Fibroblast of villous mesenchyme (primary cell): ENCODE results near the gene ZNF740. TPM values are rescaled to one million over a fixed set of nuclear protein-coding genes. Genes with fewer than 3 reads are reported as not detected.

Source experiments
- DNase-seq: peaks from one replicate; pipeline ENCODE4 v3.0.0-alpha.2; 2010; ENCODE audit warnings: low read depth
- H3K4me3 ChIP-seq: 2 replicates; pipeline ENCODE4 v1.5.1; 2011; ENCODE audit warnings: low read depth, mild to moderate bottlenecking, low read length
- total RNA-seq: library from RNA; depleted of rRNA; stranded (reverse); fragments of >200 nt; gene quantifications from 2 replicates; pipeline ENCODE4 v1.2.3, GENCODE V29; 2012
- TF ChIP-seq, protein P1 (sequence below): IDR thresholded peaks from 2 replicates; pipeline ENCODE4 v1.5.1; 2012; ENCODE audit warnings: low read depth, mild to moderate bottlenecking, low read length; ENCODE audit not compliant: insufficient read depth

ZNF740 gene
- total RNA-seq, 1 donor: 10.8 TPM

DNA sequence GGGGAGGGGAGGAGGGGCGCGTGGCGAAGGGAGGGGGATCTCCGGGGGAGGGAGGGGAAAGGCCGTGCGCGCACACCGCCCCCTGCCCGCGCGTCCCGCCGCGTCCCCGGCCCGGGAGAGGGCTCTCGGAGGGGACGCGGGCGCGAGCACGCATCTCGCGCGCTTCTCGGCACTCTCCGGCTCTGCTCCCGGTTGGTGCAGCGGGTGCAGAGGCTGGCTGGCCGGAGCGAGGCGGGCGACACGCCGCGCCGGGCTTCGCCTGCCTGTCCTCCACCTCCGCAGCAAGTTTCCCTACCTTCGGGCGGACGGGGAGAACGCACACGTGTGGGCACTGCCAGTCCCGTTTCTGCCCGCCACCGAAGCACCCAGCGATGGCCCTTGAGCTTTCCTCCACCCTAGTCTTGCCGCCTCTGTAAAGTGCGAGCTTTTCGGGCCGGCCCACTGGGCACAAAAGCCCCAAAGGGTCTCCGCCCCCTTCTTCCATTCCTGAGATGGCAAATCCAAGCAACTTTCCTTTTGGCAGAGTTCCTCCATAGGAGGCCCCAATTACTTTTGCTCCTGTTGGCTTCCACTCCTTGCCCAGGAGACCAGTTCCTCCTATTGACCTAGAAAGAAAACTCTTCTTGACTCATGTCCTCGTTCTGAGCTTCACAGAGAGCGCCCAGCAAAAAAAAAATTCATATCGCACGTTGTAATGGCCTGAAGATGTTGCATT is 566 bp downstream of the ZNF740 start:
- DNase-seq: peak; percentile 80
- peak overlapping the region; percentile 81 for H3K4me3 ChIP-seq
- TF ChIP-seq, protein P1, sequence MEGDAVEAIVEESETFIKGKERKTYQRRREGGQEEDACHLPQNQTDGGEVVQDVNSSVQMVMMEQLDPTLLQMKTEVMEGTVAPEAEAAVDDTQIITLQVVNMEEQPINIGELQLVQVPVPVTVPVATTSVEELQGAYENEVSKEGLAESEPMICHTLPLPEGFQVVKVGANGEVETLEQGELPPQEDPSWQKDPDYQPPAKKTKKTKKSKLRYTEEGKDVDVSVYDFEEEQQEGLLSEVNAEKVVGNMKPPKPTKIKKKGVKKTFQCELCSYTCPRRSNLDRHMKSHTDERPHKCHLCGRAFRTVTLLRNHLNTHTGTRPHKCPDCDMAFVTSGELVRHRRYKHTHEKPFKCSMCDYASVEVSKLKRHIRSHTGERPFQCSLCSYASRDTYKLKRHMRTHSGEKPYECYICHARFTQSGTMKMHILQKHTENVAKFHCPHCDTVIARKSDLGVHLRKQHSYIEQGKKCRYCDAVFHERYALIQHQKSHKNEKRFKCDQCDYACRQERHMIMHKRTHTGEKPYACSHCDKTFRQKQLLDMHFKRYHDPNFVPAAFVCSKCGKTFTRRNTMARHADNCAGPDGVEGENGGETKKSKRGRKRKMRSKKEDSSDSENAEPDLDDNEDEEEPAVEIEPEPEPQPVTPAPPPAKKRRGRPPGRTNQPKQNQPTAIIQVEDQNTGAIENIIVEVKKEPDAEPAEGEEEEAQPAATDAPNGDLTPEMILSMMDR: no peak

DNA sequence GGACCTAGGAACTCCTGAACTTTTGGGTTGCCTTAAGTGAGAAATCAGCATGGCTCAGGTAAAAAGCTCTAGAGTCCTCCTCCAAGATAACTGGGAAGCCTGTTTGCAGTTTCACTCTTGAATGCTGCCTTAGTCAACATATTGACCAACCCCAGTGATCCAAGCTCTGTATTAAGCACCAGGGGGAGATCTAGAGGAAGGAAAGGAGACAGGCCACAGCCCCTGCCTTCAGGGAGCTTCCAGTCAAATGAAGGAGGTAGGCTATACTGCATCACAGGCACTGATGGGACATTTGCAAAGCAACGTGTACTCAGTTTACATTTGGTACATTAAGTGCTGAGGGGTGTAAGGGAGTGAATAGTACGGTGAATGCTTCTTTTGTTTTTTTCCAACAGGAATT is 1.4 kb downstream of the ZNF740 start:
- peak overlapping the region; percentile 81 for H3K4me3 ChIP-seq
- DNase-seq: no peak
- TF ChIP-seq, protein P1: no peak

DNA sequence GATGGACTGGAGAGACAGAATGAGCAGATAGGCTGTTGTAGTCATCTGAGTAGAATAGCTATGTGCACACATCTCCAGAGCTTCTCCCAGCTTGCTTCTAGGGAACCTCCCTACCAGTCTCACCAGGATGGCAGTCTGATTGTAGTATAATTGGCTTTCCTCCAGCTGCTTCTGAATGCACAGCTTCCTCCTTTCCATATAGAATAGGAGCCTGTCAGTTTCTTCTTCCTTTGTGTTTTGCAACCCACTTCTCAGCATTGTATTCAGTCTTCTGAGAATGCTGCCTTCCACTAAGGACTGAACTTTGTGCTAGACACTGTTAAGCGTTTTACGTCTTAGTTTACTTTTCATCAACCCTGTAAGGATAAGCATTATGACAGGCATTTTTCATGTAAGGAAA is 2.4 kb downstream of the ZNF740 start:
- TF ChIP-seq, protein P1: no peak
- no peak for DNase-seq
- no peak overlapping the region for H3K4me3 ChIP-seq

DNA sequence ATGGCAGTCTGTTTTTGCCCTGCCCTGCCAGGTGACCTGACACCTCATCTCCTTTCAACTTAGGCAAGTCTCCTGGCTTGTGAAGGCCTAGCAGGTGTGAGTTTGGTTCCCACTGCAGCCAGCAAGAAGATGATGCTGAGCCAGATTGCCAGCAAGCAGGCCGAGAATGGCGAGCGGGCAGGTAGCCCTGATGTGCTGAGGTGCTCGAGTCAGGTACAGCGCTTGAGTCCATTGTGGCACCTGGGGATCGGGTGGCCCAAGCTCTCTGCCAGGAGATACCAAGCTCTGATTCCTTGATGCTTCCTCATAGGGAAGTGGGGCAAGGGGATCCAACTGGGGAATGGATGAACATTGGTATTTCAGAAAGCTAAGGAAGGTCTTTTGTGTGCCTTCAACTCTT is 4.3 kb downstream of the ZNF740 start:
- TF ChIP-seq, protein P1: no peak
- DNase-seq: no peak
- no peak overlapping the region for H3K4me3 ChIP-seq

DNA sequence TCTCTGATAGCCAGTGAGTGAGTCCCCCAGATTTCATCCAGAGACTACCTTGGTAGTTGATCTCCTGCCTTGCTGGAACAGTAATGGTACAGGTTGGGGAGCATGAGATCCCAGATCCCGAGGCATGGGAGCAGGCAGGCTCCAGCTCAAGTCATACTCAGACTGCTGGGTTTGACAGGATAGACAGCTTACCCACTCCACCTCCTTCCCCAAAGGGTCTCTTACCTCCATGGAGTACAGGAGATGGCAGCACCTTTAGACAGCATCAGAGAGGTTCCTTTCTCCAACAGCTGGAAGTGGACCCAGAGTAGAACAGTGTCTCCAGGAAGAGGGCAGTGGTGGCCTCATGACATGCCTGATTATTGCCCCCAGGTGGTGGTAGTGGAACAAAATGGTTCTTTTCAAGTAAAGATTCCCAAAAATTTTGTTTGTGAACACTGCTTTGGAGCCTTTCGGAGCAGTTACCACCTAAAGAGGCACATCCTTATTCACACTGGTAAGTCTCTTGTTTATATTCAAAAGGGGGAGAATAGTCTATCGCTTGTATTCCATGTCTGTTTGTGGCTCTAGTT is 5.1 kb downstream of the ZNF740 start:
- H3K4me3 ChIP-seq: no peak overlapping the region
- TF ChIP-seq, protein P1: no peak
- DNase-seq: no peak

DNA sequence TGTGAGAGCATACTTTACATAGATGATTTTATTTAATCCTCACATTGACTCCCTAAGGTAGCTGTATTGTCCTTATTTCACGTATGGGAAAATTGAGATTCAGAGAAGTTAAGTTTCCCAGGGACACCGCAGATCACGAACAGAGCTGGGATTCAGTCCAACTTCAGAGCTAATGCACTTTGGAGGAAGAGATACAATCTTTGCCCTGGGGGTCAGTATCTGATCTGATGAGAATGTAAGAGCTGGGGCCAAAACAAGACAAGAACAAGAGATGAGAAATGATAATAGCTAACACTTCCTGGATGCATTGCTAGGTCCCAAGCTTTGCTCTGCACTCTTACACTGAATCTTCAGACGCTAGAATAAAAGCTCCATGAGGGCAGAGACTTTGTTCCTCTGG is 6.2 kb downstream of the ZNF740 start:
- no peak overlapping the region for H3K4me3 ChIP-seq
- DNase-seq: no peak
- TF ChIP-seq, protein P1: no peak
